OCI-LY1 (cell line): ENCODE data around the gene CERS3.

Experiments used
- H2AFZ ChIP-seq: fragments of 200-600 bp; sonication (generic), shearing (Covaris generic); 2 replicates; pipeline ENCODE4 v1.6.0; 2014; ENCODE audit warnings: antibody characterized with exemption, mild to moderate bottlenecking, low read length
- H3F3A ChIP-seq: fragments of 200-600 bp; sonication (generic), shearing (Covaris generic); 2 replicates; pipeline ENCODE4 v1.6.0; 2014; ENCODE audit warnings: mild to moderate bottlenecking, antibody characterized with exemption, low read length, moderate library complexity; ENCODE audit not compliant: insufficient read depth
- H3K27ac ChIP-seq: fragments of 200-600 bp; sonication (generic); 2 replicates; pipeline ENCODE4 v1.5.1; 2014; ENCODE audit warnings: low read length, mixed run types, mild to moderate bottlenecking, low read depth; ENCODE audit not compliant: poor library complexity, severe bottlenecking
- H3K27me3 ChIP-seq: fragments of 200-600 bp; sonication (generic); 2 replicates; pipeline ENCODE4 v1.6.0; 2014; ENCODE audit warnings: antibody characterized with exemption, mild to moderate bottlenecking, low read length, moderate library complexity; ENCODE audit not compliant: insufficient read depth
- H3K36me3 ChIP-seq: fragments of 200-600 bp; sonication (generic); 2 replicates; pipeline ENCODE4 v1.6.1; 2014; ENCODE audit warnings: mild to moderate bottlenecking, antibody characterized with exemption, low read length, moderate library complexity, mixed read lengths; ENCODE audit not compliant: insufficient read depth
- H3K4me1 ChIP-seq: fragments of 200-600 bp; sonication (generic); 2 replicates; pipeline ENCODE4 v1.5.1; 2014; ENCODE audit warnings: mild to moderate bottlenecking, low read length, moderate library complexity; ENCODE audit not compliant: insufficient read depth, severe bottlenecking
- H3K4me2 ChIP-seq: fragments of 200-600 bp; sonication (generic), shearing (Covaris generic); 2 replicates; pipeline ENCODE4 v1.6.1; 2014; ENCODE audit warnings: low read length
- H3K4me3 ChIP-seq: fragments of 200-600 bp; sonication (generic); 2 replicates; pipeline ENCODE4 v1.5.1; 2014; ENCODE audit warnings: low read length, low read depth, mild to moderate bottlenecking, mixed read lengths; ENCODE audit not compliant: poor library complexity, severe bottlenecking
- H3K79me2 ChIP-seq: fragments of 200-600 bp; shearing (Covaris generic); 2 replicates; pipeline ENCODE4 v1.6.1; 2016; ENCODE audit warnings: mixed run types, low read length, mixed read lengths; ENCODE audit not compliant: insufficient read depth
- H3K9ac ChIP-seq: fragments of 200-600 bp; sonication (generic), shearing (Covaris generic); 2 replicates; pipeline ENCODE4 v1.6.1; 2014; ENCODE audit warnings: mild to moderate bottlenecking, low read length, mixed read lengths
- H3K9me2 ChIP-seq: fragments of 200-600 bp; sonication (generic), shearing (Covaris generic); 2 replicates; pipeline ENCODE4 v1.6.1; 2014; ENCODE audit warnings: low read depth, mild to moderate bottlenecking, low read length, mixed read lengths
- H3K9me3 ChIP-seq: fragments of 200-600 bp; shearing (Covaris generic); 2 replicates; pipeline ENCODE4 v1.6.1; 2014; ENCODE audit warnings: low read length, mixed read lengths
- H4K20me1 ChIP-seq: fragments of 200-600 bp; sonication (generic), shearing (Covaris generic); 2 replicates; pipeline ENCODE4 v1.6.0; 2016; ENCODE audit warnings: mild to moderate bottlenecking, low read length; ENCODE audit not compliant: insufficient read depth
- CTCF ChIP-seq: fragments of 200-600 bp; sonication (generic), shearing (Covaris generic); IDR thresholded peaks from 2 replicates; pipeline ENCODE4 v1.5.1; 2017; ENCODE audit warnings: mild to moderate bottlenecking, antibody characterized with exemption, low read length, moderate library complexity, mixed read lengths
- EZH2 ChIP-seq: fragments of 200-600 bp; sonication (generic), shearing (Covaris generic); IDR thresholded peaks from 2 replicates; pipeline ENCODE4 v1.8.0; 2017; ENCODE audit warnings: borderline replicate concordance, mixed run types, mild to moderate bottlenecking, antibody characterized with exemption, low read length, moderate library complexity, mixed read lengths

The CERS3 gene

DNA sequence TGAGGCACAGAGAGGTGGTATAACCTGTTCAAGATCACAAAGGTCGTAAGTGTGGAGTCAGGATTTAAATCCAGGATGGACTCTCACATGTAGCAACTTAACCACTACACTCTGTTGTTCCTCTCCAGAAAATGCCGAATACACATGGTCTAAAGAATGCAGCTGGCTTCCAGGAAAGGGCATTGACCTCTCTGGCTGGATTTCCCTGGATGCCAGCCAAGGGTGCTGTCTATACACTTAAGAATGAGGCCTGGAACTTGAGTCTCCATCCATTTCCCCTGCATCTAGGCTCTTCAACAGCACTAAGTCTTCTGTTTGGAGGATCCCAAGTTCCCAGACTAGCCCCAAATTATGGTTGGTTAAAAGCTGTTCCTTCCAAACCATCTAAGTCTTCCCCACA is 60.5 kb downstream of the CERS3 start:
- Histone ChIP-seq H3K27me3 (no peaks in the 10 kb centered on the region), H3K36me3 (no peaks in the 10 kb centered on the region), H3K4me1 (no peaks in the 10 kb centered on the region), H2AFZ (no peak overlapping the region), H3K4me2 (no peak overlapping the region), H3K9ac (no peak overlapping the region), H4K20me1 (no peaks in the 10 kb centered on the region), H3F3A (no peaks in the 10 kb centered on the region), H3K27ac (no peak overlapping the region), H3K9me2 (no peaks in the 10 kb centered on the region), H3K4me3 (no peak overlapping the region), H3K79me2 (no peaks in the 10 kb centered on the region), H3K9me3 (no peaks in the 10 kb centered on the region)
- TF ChIP-seq EZH2: no peak
- TF ChIP-seq CTCF: no peak

- no peak overlapping the region for H3K27ac ChIP-seq
- H2AFZ ChIP-seq: no peak overlapping the region
- no peak for TF ChIP-seq CTCF
- H3K4me3 ChIP-seq: no peak overlapping the region
- H3K4me1 ChIP-seq: no peaks in the 10 kb centered on the region
- H3K79me2 ChIP-seq: no peaks in the 10 kb centered on the region
- no peaks in the 10 kb centered on the region for H3K9me2 ChIP-seq
- H3K9me3 ChIP-seq: no peaks in the 10 kb centered on the region
- no peak overlapping the region for H3K4me2 ChIP-seq
- no peaks in the 10 kb centered on the region for H3F3A ChIP-seq
- no peaks in the 10 kb centered on the region for H3K27me3 ChIP-seq
- H4K20me1 ChIP-seq: no peaks in the 10 kb centered on the region
- no peak overlapping the region for H3K9ac ChIP-seq
- no peaks in the 10 kb centered on the region for H3K36me3 ChIP-seq
Observed at GRCh38 chr15:100466073-100466472, 62.7 kb downstream of the CERS3 start.

DNA sequence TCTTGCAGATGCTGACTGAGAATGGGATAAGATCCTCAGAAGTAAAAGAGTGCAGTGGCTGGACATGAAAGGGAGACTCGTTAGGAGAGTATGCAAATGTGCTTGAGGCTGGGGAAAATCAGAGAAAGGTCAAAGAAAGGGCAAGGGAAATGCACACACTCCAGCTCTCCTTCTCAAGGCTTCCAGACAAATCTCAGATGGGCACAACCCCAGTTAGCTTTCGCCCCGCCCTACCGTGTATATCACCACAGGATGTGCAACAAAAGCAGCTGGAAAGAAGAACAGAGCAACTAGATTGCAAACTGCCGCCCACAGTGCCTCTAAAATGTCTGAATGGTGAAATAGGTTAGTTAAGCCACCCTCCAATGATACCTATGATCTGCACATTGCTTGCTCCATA is 63.9 kb downstream of the CERS3 start:
- no peaks in the 10 kb centered on the region for H4K20me1 ChIP-seq
- TF ChIP-seq EZH2 (no peak), CTCF (no peak)
- H3K9me3 ChIP-seq: no peaks in the 10 kb centered on the region
- no peaks in the 10 kb centered on the region for H3K9me2 ChIP-seq
- H2AFZ ChIP-seq: no peak overlapping the region
- no peaks in the 10 kb centered on the region for H3K4me1 ChIP-seq
- no peaks in the 10 kb centered on the region for H3K36me3 ChIP-seq
- no peaks in the 10 kb centered on the region for H3F3A ChIP-seq
- H3K27me3 ChIP-seq: no peaks in the 10 kb centered on the region
- H3K9ac ChIP-seq: no peak overlapping the region
- H3K27ac ChIP-seq: no peak overlapping the region
- H3K4me2 ChIP-seq: no peak overlapping the region
- no peak overlapping the region for H3K4me3 ChIP-seq
- no peaks in the 10 kb centered on the region for H3K79me2 ChIP-seq
